GM18505 (cell line): Measurements from ENCODE around the gene SNAP23.
A peak's percentile ranks its signal among the peaks of the same experiment; 100 is the strongest.

ENCODE experiments used
- ATAC-seq: cut with Tn5 transposase; IDR thresholded peaks from one replicate; pipeline ENCODE4 v1.9.1; 2021; ENCODE audit not compliant: unreplicated experiment
- POLR2A ChIP-seq: IDR thresholded peaks from 4 replicates; pipeline ENCODE4 v1.6.1; 2011; ENCODE audit warnings: borderline replicate concordance; ENCODE audit not compliant: insufficient read depth, insufficient read length; ENCODE audit errors: extremely low read depth

SNAP23 gene

DNA sequence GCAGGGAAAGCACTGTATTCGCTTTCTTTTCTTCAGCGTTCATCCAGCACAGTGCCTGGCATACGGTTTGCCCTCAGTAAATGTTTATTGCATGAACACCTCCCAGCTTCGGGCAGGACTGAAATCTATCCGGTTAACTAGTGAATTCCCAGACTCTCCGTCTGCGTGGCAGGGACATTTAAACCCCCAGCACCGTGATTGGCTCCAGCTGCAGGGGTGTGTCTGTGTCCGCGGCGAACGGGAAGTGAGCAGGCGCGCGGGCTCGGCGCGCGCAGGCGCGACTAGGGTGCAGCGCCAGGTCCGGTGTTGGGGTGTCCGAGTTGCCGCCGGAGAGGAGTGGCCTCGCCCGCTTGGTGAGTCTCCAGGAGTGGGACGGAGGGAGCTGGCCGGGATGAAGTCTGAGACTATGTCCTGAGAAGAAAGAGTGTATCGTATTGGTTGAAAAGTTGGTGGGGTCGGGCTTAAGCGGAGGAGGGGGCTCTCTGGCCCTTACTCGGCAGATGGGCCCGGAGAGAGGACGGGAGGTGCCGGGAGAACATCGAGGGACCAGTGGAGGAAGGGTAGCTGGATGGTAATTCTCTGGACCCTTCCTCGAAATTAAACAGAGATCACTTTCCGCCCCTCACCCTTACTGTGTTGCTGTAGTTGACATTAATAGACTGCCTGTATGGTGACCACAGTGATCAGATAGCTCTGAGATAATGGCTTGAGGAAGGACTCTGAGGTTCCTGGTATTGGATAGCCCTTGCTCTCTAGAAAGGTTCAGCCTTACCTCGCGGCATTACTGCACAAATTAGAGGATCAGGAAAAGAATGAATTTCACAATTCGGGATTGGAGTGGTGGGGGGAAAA is at the start of gene SNAP23:
TSS of gene SNAP23 (plus strand) at position 274 of the 852 bp plus-strand sequence. CDS start 16,213 bp downstream, outside the sequence.
- peak; percentile 77 for TF ChIP-seq POLR2A
- peak; percentile 63 for ATAC-seq

DNA sequence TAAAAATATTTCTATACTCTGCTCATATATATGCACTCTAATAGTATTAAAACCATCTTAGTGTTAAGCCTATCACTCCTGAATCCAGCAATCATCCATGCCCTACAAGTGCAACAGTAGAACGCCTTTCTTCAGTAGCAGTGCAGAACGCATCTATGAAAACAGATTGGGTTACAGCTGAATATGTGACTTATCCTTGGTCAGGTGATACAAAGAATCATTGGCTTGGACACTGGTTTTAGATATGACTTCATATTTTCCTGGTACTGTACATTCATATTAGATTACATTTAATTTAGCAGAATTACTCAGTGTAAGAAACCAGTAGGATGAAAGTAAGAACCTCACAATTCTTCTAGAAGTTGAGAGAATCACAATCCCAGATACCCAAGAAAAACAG is 47.8 kb upstream of the SNAP23 start:
- no peak for ATAC-seq
- no peak for TF ChIP-seq POLR2A

DNA sequence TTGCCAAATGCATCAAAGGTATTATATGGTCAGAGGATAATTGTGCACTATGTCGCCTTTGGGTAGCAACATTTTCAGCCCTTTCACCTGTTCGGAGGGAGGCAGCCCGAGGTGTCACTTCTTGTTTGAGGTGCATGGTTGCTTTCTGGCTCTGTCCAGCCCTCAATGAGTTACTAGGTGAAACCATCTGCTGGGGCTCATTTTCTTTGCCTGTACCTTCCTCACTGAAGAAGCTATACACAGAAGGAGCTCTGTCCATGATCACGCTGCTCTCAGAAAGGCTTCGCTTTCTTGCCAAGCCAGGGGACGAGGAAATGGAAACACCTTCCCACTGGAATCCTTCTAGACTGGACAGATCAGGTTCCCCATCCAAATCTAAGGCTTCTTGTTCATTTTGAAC is 47.2 kb upstream of the SNAP23 start:
- no peak for TF ChIP-seq POLR2A
- ATAC-seq, result no peak

DNA sequence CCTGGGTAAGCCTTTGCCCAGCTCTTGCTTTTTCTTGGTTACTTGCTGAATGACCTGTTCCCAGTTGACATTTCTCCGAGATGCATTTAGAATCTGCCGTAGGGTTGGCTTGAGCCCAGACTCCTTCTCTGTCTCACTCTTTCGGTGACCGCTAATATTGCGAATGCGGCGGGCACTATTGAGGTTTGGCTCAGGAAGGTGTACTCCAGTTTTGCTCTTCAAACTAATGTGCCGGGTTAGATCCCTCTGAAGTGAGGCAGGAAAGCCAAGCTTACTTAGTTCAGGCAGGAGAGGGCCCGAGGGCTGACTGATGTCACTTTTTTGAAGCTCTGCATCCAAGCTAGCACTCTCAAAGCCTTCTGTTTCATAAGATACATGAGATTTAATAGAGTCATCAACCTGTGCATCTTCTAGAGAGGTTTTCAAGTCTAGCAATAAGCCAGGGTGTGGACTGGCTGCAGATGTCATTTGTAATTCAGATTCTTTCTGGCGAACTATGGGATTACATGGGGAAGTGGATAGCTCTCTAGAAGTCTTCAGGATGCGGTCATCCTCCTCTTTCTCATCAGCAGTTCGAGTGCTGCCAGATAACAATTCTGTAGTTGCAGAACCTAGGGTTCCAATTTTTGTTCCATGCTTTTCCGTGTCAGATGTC is 45.5 kb upstream of the SNAP23 start:
- ATAC-seq, result no peak
- no peak for TF ChIP-seq POLR2A

DNA sequence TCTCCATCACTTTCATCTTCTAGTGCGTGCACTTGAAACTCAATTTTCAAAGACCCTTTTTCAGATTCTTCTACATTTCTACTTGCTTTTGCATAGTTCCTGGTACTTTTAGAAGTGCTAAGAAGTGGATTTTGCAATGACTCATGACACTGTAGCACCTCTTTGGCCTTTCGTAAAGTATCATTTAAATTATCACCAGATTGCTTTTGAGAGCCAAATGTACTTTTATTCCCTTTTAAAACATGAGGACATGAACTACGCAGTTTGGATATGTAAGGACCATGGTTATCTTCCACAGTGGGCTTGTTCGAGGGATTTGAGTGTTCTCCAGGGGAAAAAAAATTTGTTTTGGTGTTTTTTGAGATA is 45.0 kb upstream of the SNAP23 start:
- ATAC-seq, result no peak
- no peak for TF ChIP-seq POLR2A

DNA sequence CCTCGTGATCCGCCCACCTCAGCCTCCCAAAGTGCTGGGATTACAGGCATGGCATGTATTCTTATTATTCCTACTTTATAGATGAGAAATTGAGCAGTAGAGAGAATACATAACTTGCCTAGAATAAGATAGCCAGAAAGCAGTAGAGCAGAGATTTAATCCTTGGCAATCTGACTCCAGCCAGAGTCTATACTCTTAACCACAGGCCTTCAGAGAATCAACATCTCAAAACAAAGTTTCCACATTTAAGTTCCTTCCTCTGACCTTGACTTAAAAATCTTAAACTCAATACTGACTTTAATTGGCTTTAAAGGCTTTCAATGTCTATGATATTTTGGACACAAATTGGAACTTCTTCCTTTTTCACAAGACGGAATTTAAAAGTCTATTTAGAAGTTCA is 41.6 kb upstream of the SNAP23 start:
- no peak for TF ChIP-seq POLR2A
- no peak for ATAC-seq

DNA sequence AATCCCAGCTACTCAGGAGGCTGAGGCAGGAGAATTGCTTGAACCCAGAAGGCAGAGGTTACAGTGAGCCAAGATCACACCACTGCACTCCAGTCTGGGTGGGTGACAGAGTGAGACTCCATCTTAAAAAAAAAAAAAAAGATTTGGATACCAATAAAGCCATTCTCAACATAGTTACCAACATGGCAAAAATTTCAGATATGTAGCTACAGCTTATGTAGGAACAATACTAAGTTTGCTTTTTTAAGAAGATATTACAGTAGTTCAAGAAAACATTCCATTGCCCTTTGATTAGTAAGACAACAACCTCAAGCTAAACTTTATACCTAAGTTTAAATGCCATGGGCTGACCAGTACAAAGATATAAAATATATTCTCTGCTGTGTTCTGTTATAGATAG is 38.9 kb upstream of the SNAP23 start:
- no peak for ATAC-seq
- TF ChIP-seq POLR2A, result no peak

DNA sequence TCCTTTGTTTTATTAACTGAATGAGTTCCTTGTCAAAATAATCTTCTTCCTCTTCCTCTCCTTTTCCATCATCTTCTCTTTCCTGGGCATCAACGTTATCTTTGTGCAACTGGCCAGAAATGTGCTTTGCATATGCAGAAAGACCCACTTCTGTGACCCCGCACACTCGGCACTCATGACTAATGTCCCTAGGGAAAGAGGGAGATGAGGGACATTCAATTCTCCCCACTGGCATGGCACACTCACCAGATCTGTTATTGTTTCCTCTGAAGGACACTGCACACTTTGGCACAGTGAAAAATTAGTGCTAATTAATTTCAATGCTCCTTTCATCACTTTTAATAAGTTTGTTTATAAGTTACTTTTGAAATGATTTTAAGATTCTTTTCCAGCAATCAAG is 38.5 kb upstream of the SNAP23 start:
- ATAC-seq, result no peak
- TF ChIP-seq POLR2A, result no peak

DNA sequence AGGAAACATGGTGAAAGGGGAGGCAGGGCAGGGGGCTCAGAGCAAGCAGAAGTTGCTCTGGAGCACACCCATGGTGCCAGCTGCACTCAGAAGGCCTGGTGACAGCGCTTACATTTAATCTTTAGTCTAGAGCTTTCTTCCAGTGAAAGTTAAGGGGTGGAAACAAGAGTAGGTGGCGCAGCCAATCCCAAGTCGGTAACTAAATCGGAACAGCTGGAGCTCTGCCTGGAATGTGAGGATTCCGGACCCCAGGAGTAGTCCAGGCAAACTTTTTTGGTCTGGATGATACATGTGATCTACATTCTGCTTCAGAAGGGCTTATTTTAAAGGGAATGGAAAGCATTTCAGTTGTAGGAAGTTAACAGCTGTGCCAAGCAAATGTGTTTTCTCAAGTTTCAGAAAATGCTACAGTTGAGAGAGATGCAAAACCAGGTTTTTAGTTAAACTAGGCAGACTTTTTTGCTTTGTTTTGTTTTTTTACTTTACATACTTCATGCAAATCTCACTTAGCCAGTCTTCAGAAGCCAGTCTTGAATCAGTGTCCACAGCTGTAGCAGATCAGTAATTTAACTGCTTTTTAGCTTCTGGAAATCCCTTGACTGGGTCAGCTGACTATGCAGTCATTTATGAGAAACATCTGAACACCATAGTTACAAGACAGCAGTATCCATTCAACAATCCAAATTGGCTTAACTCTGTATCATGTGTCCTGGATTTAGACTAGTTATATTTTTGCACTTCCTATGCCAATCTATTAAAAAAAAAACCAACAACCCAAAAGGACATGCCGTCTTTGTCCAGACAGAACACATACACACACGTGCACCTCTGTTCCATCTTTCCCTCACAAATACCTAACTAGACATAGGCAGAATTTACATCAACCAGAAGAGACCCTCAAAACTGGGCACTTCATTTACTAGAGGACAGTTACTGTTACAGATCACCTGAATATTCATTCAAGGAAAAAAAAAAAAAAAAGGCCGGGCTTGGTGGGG is 37.7 kb upstream of the SNAP23 start:
- TF ChIP-seq POLR2A, result no peak
- peak; percentile 48 for ATAC-seq

DNA sequence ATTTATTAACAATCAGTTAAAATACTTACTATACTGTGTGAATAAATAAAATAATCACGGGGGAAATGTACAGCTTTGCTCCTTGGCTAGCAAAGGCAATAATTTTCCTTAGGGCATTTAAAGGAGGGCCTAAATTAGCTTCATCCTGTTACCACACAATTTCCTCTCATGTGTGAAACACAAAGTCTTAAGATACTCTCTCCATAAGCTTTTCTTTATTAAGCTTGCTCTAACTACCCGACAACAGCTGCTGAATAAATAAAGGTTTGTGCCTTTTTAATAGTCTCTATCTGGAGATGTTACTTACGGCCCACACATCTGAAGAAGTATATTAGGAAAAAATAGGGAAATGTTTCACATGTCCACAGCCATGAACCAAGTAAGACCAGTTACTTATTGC is 34.2 kb upstream of the SNAP23 start:
- no peak for ATAC-seq

DNA sequence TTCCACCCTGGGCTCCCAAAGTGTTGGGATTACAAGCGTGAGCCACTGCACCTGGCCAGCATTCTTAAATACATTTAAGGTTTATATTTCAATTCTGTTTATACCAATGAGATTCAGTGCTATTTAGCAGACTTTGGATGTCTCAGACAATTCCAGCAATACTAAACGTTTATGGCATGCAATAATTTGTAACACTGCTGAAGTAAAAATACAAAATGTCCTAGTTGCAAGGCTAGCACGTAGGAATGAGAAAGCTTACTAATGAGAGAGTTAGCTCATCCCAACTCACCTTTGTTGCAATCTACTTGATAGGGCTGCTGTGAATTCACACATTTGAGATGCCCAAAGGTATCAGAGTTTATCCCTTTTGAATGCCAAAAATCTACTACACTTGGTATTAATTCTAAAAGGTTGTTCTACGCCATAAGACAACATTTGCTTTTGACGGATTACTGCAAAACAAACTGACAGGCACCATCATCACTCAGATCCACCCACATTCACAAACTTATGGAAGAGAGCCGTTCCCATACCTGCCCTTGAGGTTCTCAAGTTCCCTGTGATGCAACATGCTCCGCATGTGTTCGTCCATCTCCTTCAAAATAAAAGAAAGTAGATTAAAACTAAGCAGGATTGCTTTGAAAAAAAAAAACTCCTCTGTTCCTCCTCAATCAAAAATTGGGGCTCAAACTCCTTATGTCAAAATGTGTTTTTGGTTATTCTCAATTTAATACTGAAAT is 29.7 kb upstream of the SNAP23 start:
- no peak for ATAC-seq
- no peak for TF ChIP-seq POLR2A

More for the DNA sequence above, 34.2 kb upstream of the SNAP23 start:
- TF ChIP-seq POLR2A, result no peak

DNA sequence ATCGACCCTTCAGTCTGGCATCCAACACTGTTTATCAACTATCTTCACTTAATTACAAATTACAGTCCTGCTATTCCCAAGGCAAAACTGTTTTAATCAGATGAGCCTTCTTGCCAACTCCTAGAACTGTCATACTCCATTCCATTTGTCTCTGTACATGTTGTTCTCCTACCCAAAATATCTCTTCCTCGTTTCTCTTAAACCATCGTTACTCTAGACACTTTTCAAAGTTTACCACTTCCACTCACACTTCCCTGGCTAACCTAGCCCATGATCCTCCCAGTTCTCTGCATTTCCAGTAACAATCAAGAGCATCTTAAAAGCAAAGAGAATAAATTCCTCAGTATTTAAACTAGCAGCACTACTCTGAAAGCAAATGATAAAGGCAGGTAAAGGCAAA is 24.4 kb upstream of the SNAP23 start:
- TF ChIP-seq POLR2A, result no peak
- ATAC-seq, result no peak

DNA sequence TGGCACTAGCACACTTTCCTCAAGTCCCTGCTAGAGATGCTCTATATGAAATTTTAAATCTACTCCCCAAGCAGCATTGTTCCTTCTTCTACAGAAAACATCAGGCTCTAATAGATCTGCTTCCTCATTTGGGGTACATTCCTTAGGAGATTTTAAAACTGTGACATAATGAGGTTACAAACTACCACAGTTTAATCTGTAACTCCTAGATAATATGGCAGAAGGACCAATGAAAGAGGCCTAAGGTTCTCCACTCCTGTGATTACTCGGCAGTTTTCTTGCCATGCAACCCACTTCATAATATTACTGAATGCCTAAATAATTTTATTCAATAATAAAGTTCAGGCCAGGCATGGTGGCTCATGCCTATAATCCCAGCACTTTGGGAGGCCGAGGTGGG is 20.6 kb upstream of the SNAP23 start:
- TF ChIP-seq POLR2A, result no peak
- ATAC-seq, result no peak

DNA sequence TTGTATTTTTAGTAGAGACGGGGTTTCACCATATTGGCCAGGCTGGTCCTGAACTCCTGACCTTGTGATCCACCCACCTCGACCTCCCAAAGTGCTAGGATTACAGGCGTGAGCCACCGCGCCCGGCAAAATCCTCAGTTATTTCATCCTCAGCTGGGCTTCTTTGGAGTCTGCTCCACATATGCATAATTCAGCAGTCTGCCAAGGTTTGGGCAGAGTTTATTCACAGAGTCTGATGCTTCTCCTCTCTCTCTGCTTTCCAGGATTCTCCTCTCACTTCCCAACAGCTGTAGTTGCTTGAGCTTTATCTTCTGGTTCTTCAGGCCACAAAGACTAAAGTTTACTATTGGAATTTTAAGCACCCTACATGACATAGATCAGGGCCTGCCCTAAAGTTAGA is 12.7 kb upstream of the SNAP23 start:
- no peak for TF ChIP-seq POLR2A
- ATAC-seq, result no peak
